NCI-H146 treated with DMSO at 0.1 percent for 48 hours (cell line): ENCODE results near the gene FAF2.
"Not testable (repeated sequence)": the region's sequence is repeated elsewhere in the genome, so short reads cannot be mapped to it uniquely, and the experiment has no call there.

ENCODE experiments used
- DNase-seq: peaks from one replicate; lab custom pipeline; 2025; ENCODE audit not compliant: unreplicated experiment; lab: John Stamatoyannopoulos, UW

FAF2 gene

DNA sequence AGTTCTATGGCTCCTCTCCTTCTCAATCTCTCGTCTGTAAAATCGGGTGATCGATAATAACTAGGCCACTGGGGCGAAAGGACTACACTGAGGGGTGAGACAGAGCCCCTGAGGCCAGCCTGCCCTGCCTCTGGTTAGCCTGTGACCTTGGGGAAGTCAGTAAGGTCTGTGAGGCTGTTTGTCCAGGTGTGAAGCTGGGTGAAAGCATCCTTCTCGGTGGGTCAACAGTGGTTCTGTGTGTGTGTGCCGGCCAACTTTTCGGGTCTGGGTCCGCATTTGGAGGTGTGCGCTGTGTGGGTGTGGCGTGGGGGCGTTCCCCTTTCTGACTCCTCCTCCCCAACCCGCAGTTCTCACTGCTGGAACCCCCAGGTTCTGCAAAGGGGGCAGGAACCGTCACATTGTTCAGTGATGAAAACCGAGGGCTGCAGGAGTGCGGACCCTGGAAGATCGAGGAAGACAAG lies 94.0 kb downstream of the FAF2 start:
- no peak for DNase-seq

GRCh38 chr5:176542596-176543427 lies 94.6 kb downstream of the FAF2 start:
- no peak for DNase-seq

- peak; percentile 41 for DNase-seq
Observed at GRCh38 chr5:176543428-176544182, 95.4 kb downstream of the FAF2 start.

GRCh38 chr5:176545388-176545736 lies 97.2 kb downstream of the FAF2 start:
- DNase-seq = no peak

DNA sequence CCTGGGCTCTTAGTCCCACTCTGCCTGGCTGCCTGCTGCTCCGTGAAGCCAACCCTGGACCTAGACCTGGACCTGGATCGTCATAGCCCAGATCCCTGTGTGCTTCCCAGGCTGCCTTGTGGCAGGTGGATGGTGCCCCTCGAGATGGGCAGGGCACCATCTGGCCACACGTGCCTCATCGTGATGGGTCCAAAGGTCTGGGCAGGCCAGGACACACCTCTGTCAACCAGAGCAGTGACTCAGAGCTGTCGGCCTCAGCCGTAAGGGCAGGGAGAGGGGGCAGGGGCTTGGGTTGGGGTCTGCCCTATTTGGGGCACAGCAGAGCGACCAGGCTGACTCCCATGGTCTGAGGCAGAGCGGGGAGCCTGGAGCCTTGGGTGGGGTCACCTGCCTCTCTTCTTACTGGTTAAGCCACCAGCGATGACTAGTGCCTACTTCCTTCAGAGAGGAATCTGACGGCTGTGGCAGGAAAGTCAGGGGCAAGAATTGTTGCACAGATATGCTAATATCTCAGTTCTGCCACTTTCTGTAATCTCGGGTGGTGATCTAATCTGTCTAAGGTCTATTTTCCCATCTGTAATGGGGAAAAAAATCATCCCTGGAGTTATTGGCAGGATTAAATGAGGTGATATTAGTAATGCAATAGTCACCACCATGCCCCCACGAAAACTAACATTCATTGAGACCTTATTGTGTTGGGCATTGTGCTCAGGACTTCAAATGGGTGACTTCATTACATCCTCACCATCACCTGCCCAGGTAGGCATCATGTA lies 97.7 kb downstream of the FAF2 start:
- no peak for DNase-seq

GRCh38 chr5:176547802-176548201 lies 99.6 kb downstream of the FAF2 start:
- DNase-seq = no peak

DNA sequence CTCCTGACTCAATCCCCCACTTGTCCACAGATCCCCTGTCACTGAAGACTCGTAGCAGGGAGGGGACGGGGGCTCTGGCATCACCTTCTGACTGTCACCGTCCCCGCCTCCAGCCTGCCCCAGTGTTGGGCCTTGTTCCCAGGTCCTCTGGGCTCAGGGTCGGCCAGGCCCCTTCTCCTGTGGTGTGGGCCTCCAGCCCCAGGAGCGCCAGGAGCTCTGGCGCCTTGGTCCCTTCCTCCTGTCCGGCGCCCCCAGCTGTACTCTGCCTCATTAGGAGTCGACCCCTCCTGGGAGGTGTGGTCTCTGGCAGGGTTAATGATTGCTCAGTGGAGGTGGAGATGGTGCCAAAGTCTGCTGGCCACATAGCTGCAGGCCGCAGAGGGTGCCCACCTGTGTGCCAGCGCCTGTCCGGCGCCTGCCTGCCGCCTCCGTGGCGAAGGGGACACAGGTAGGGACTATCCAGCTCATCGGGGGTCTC lies 100.8 kb downstream of the FAF2 start, which contains the start of gene CDHR2:
Gene CDHR2, plus strand, starts transcription at position 376 of the 478 bp plus-strand sequence. CDS start 16,011 bp downstream, outside the sequence.
- DNase-seq = no peak

DNA sequence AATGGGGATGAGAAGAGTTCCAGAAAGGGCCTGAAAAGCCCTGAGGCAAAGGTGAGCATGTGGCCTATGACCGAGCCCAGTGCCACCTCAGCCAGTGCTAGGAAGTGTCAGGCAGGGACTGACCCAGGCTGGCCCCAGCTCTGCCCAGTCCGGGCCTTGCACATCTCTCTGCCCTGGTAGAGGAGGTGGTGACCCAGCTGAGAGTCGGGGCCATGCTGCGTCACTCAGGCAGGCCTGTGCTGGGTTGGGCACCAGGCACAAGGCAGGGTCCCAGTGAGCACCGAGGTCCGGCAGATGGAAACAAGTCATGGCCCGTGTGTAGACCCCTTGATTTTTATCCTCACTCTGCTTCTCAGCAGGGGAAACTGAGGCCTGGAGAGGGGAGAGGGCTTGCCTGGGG lies 101.7 kb downstream of the FAF2 start:
- no peak for DNase-seq

DNA sequence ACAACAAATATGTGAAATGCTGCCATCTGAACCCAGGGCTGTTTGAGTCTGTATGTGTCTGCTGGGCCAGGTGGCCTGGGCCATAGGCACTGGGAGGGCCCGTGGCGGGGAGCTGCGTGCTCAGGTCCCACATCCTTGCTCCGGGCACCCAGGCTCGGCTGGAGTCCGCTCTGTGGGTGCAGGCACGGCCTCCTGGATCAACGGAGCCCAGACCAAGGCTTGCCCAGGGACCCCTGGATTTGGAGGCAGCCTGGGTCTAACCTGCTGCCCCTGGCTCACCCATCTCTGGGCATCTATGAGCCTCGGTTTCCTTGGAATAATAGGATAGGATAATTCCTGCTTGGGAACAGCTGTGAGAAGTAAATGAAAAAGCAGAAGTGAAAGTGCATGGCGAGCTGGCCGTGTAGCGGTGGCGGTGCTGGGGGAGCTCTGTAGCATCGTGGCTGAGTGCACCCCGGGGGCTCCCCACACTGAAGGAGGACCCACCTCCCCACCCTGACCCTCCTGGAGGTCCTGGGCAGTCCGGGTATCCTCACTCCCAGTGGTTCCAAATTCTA lies 102.2 kb downstream of the FAF2 start:
- no peak for DNase-seq

DNA sequence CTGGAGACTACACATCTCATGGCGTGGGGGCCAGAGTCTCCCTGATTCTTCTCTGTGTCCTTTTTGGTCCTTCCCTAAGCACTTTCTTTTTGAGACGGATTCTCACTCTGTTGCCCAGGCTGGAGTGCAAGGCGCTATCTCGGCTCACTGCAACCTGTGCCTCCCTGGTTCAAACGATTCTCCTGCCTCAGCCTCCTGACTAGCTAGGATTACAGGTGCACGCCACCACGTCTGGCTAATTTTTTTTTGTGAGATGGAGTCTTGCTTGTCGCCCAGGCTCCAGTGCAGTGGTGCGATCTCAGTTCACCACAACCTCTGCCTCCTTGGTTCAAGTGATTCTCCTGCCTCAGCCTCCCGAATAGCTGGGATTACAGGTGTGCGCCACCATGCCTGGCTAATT lies 102.8 kb downstream of the FAF2 start:
- DNase-seq = not testable (repeated sequence)

GRCh38 chr5:176552332-176552869 lies 104.2 kb downstream of the FAF2 start:
- no peak for DNase-seq

DNA sequence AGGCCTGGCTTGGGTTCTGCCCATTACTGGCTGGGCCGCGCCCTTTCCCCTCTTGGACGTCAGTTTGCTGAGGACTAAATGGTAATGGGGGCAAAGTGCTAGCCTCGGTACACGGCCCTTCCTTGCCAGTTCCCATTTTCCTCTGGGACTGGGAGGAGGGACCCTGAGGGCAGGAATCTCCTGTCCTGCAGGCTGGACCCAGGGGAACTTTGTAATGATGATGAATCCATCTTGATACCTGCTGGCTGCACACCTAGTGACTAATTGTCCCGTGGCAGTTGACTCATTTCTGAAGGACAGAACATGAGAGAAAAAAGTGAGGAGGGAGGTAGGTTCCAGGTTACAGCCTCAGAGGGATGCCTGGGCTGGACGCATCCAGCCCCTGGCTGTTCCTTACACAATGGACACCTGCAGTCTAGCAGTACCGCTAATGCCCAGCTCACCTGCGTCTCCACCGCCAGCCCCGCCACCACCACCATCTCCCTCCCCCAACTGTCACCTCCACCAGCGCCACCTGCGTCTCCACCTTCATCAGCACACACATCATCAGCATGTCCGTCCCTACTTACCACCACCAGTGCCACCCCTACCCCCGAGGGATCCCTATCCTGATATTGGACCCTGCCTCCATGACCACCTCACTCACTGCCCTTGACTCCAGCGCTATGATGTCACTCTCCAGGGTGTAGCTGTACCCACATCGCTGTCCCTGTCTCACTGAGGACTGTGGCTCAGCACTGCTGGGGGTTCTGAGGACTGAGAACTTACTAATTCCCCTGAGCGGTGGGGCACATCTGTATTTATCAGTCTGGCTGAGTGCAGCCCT lies 105.3 kb downstream of the FAF2 start:
- DNase-seq = peak; percentile 44

- DNase-seq = no peak
Observed at GRCh38 chr5:176557846-176558245, 109.7 kb downstream of the FAF2 start.
